GM18498 (cell line): ENCODE data around the gene HOMER2.
A peak's percentile ranks its signal among the peaks of the same experiment; 100 is the strongest.
"Not testable (repeated sequence)": the region's sequence is repeated elsewhere in the genome, so short reads cannot be mapped to it uniquely, and the experiment has no call there.

ENCODE experiments used
- ATAC-seq: cut with Tn5 transposase; IDR thresholded peaks from one replicate; pipeline ENCODE4 v1.9.1; 2021; ENCODE audit warnings: mild to moderate bottlenecking, moderate library complexity; ENCODE audit not compliant: unreplicated experiment

The HOMER2 gene

GRCh38 chr15:82952158-82953081 lies at the start of gene HOMER2:
HOMER2 (minus strand) TSS chr15:82952720; CDS start chr15:82952535, 185 bp downstream.
- ATAC-seq, result peak; percentile 52

- not testable (repeated sequence) for ATAC-seq
Measured at GRCh38 chr15:83000672-83001031, 48.1 kb upstream of the HOMER2 start.

- ATAC-seq, result peak; percentile 82
Measured at GRCh38 chr15:82999905-83000671, 47.6 kb upstream of the HOMER2 start.

- ATAC-seq, result no peak
Measured at GRCh38 chr15:82999426-82999825, 46.9 kb upstream of the HOMER2 start.

GRCh38 chr15:82995938-82996337 lies 43.4 kb upstream of the HOMER2 start:
- no peak for ATAC-seq

- no peak for ATAC-seq
Measured at GRCh38 chr15:82995076-82995475, 42.6 kb upstream of the HOMER2 start.

- ATAC-seq, result no peak
Measured at GRCh38 chr15:82993144-82993543, 40.6 kb upstream of the HOMER2 start.

GRCh38 chr15:82992436-82992998 lies 40.0 kb upstream of the HOMER2 start:
- no peak for ATAC-seq

GRCh38 chr15:82986442-82986780 lies 33.9 kb upstream of the HOMER2 start:
- ATAC-seq, result no peak

- ATAC-seq, result peak; percentile 95
Measured at GRCh38 chr15:82985688-82986441, 33.3 kb upstream of the HOMER2 start, which contains the start of gene RAMAC. RAMAC (plus strand) TSS chr15:82986210; CDS start chr15:82989019, 2,809 bp downstream.

- no peak for ATAC-seq
Measured at GRCh38 chr15:82980981-82981380, 28.5 kb upstream of the HOMER2 start.

- ATAC-seq, result no peak
Measured at GRCh38 chr15:82979726-82980125, 27.2 kb upstream of the HOMER2 start.

GRCh38 chr15:82978438-82978837 lies 25.9 kb upstream of the HOMER2 start:
- no peak for ATAC-seq

- ATAC-seq, result no peak
Measured at GRCh38 chr15:82977076-82977475, 24.6 kb upstream of the HOMER2 start.

- ATAC-seq, result no peak
Measured at GRCh38 chr15:82972990-82973389, 20.5 kb upstream of the HOMER2 start.

GRCh38 chr15:82971218-82971984 lies 18.9 kb upstream of the HOMER2 start:
- no peak for ATAC-seq

- ATAC-seq, result no peak
Measured at GRCh38 chr15:82970696-82971095, 18.2 kb upstream of the HOMER2 start.

- no peak for ATAC-seq
Measured at GRCh38 chr15:82970078-82970686, 17.7 kb upstream of the HOMER2 start.

GRCh38 chr15:82969353-82969752 lies 16.8 kb upstream of the HOMER2 start:
- no peak for ATAC-seq

GRCh38 chr15:82968066-82968465 lies 15.5 kb upstream of the HOMER2 start:
- no peak for ATAC-seq
